Measurements from ENCODE around the gene EEIG2.

GRCh38 chr1:108511764-108512163 is 48.1 kb upstream of the EEIG2 start:
- TF ChIP-seq CTCF (IDR thresholded peaks at IDR 0.05) (no peak), POLR2AphosphoS5 (IDR thresholded peaks at IDR 0.05) (no peak)
